ENCODE measurements around the gene SLC9A5. TPM values are rescaled to one million over a fixed set of nuclear protein-coding genes. Genes with fewer than 3 reads are reported as not detected.
A peak's percentile ranks its signal among the peaks of the same experiment; 100 is the strongest.

Gene SLC9A5
- total and polyA plus RNA-seq, 9 of the 15 experiments (the other 6 are each of a cell fraction or from before 2014, with no cell fraction given) = 0.06 to 3.1 (median 1.2) TPM

DNA sequence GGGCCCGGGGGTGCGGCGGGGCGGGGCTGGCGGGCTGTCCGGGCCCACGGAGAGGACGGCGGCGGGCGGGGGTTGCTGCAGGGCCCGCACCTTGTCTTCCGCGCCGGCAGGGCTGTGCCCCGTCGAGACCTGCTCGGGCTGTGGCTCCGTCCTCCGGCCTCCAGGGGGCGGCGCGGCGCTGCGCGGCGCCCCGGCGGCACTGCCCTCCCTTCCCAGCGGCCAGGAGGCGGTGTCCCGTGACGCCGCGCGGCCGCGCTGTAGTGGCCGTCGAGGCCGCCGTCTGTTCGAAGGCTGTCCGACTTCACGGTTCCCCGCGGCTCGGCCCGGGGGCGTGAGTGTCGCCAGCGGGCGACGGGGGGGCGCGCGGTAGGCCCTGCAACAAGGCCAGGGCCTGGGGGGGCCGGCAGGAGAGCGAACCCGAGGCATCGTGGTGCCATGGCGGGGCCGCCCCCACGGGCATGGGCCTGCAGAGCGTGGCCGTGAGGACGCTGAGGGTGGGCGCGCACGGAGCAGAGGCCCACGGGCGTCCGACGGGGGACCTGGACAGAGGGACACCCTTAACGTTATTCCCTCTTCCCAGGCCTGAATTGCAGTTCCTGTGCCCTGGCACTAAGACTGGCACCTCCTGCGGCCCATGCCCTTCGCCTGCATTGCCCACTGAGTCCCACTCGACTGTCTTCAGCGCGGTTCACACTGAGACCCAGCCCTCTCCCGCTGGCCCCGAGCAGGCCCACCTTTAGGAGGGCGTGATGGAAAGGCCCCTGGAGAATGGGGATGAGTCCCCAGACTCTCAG is 30.7 kb downstream of the SLC9A5 start, which contains the start of gene PLEKHG4 (continued):
- TF ChIP-seq, protein P1, sequence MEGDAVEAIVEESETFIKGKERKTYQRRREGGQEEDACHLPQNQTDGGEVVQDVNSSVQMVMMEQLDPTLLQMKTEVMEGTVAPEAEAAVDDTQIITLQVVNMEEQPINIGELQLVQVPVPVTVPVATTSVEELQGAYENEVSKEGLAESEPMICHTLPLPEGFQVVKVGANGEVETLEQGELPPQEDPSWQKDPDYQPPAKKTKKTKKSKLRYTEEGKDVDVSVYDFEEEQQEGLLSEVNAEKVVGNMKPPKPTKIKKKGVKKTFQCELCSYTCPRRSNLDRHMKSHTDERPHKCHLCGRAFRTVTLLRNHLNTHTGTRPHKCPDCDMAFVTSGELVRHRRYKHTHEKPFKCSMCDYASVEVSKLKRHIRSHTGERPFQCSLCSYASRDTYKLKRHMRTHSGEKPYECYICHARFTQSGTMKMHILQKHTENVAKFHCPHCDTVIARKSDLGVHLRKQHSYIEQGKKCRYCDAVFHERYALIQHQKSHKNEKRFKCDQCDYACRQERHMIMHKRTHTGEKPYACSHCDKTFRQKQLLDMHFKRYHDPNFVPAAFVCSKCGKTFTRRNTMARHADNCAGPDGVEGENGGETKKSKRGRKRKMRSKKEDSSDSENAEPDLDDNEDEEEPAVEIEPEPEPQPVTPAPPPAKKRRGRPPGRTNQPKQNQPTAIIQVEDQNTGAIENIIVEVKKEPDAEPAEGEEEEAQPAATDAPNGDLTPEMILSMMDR (IDR thresholded peaks at IDR 0.05 in 2 of 3, conservative IDR thresholded peaks at IDR 0.05 in 1 of 3; ENCODE audit: insufficient read depth in 2 of 3, low read depth in 1 of 3, low read length in 3 of 3) = peak; percentile 67 to 97 (median 93)
- TF ChIP-seq NR2C2 (CRISPR knock-in tag; IDR thresholded peaks at IDR 0.05) = no peak
- peak; percentile 56 for TF ChIP-seq NR2C2 (tag; IDR thresholded peaks at IDR 0.05)
- TF ChIP-seq ZNF395 (CRISPR knock-in tag; IDR thresholded peaks at IDR 0.05) = peak; percentile 51; the same call in 1 of the 2 replicates
- TF ChIP-seq TCFL5 (CRISPR knock-in tag; conservative IDR thresholded peaks at IDR 0.05) = no peak
- TF ChIP-seq, protein P2, sequence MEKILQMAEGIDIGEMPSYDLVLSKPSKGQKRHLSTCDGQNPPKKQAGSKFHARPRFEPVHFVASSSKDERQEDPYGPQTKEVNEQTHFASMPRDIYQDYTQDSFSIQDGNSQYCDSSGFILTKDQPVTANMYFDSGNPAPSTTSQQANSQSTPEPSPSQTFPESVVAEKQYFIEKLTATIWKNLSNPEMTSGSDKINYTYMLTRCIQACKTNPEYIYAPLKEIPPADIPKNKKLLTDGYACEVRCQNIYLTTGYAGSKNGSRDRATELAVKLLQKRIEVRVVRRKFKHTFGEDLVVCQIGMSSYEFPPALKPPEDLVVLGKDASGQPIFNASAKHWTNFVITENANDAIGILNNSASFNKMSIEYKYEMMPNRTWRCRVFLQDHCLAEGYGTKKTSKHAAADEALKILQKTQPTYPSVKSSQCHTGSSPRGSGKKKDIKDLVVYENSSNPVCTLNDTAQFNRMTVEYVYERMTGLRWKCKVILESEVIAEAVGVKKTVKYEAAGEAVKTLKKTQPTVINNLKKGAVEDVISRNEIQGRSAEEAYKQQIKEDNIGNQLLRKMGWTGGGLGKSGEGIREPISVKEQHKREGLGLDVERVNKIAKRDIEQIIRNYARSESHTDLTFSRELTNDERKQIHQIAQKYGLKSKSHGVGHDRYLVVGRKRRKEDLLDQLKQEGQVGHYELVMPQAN (IDR thresholded peaks at IDR 0.05; ENCODE audit: borderline replicate concordance) = no peak
- TF ChIP-seq, protein P3, sequence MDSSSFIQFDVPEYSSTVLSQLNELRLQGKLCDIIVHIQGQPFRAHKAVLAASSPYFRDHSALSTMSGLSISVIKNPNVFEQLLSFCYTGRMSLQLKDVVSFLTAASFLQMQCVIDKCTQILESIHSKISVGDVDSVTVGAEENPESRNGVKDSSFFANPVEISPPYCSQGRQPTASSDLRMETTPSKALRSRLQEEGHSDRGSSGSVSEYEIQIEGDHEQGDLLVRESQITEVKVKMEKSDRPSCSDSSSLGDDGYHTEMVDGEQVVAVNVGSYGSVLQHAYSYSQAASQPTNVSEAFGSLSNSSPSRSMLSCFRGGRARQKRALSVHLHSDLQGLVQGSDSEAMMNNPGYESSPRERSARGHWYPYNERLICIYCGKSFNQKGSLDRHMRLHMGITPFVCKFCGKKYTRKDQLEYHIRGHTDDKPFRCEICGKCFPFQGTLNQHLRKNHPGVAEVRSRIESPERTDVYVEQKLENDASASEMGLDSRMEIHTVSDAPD (CRISPR knock-in tag; IDR thresholded peaks at IDR 0.05) = no peak
- TF ChIP-seq ZFP30 (CRISPR knock-in tag; IDR thresholded peaks at IDR 0.05; ENCODE audit: borderline replicate concordance) = no peak
- TF ChIP-seq ZNF668 (CRISPR knock-in tag; IDR thresholded peaks at IDR 0.05) = peak; percentile 44; the same call in 1 of the 2 replicates
- no peak for TF ChIP-seq TAL1 (IDR thresholded peaks at IDR 0.05)
- TF ChIP-seq ARHGAP35 (IDR thresholded peaks at IDR 0.05; ENCODE audit: partially characterized antibody) = peak; percentile 79
- no peak for TF ChIP-seq HDAC2 (IDR thresholded peaks at IDR 0.05)
- TF ChIP-seq ZNF277 (CRISPR knock-in tag; IDR thresholded peaks at IDR 0.05; ENCODE audit: borderline replicate concordance) = no peak
- TF ChIP-seq, protein P4, sequence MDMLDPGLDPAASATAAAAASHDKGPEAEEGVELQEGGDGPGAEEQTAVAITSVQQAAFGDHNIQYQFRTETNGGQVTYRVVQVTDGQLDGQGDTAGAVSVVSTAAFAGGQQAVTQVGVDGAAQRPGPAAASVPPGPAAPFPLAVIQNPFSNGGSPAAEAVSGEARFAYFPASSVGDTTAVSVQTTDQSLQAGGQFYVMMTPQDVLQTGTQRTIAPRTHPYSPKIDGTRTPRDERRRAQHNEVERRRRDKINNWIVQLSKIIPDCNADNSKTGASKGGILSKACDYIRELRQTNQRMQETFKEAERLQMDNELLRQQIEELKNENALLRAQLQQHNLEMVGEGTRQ (CRISPR knock-in tag; IDR thresholded peaks at IDR 0.05) = peak; percentile 32; the same call in 1 of the 2 replicates
- TF ChIP-seq, protein P5, sequence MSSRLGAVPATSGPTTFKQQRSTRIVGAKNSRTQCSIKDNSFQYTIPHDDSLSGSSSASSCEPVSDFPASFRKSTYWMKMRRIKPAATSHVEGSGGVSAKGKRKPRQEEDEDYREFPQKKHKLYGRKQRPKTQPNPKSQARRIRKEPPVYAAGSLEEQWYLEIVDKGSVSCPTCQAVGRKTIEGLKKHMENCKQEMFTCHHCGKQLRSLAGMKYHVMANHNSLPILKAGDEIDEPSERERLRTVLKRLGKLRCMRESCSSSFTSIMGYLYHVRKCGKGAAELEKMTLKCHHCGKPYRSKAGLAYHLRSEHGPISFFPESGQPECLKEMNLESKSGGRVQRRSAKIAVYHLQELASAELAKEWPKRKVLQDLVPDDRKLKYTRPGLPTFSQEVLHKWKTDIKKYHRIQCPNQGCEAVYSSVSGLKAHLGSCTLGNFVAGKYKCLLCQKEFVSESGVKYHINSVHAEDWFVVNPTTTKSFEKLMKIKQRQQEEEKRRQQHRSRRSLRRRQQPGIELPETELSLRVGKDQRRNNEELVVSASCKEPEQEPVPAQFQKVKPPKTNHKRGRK (tag; IDR thresholded peaks at IDR 0.05) = no peak

Data from K562 (cell line).